ENCODE results near the gene PCGF3.

DNA sequence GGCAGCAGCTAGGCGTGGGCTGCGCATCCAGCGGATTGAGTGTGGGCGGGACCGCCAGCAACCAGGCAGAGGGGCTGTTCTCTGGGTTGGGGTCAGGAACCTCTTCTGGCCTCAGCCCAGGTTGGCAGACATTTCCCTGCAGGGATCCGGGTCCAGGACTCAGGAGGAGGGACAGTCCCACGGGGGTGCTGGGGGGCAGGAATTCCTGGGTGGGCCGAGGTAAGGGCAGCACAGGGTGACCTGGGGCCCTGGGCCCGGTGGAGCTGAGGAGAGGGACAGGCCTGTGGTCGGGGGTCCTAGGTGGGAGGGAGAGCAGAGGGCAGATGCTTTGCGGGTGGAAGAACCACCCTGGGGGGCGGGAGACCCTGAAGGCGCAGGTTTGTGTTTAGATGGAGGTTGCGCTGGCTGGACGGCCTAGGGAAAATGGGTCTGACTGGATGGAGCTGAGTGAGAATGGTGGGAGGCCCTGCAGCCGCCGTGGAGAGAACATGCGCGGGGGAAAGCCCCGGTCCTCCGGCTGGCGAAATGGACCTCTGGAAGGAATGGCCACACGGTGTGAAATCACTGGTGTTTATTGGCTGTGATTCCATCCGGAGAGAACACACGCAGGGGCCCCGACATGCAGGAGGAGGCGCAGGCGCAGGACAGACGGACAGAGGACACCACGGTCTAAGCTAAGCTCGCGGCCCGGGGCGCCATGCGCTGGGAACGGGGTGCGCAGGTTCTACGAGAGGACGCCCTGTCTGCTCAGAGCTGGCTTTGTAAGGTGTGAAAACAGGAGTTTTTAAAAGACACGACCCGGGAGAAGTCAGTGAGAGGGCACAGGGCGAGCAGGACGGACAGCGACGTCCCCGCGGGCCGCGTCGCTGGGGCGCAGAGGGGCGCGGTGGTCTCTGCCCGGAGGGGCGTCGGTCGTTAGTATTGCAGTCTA lies 79.0 kb downstream of the PCGF3 start:
- TF ChIP-seq CTCF (IDR thresholded peaks at IDR 0.05; ENCODE audit: low read depth, low read length, missing input control): no peak
- TF ChIP-seq GABPA (IDR thresholded peaks at IDR 0.05 in 1 of 2, conservative IDR thresholded peaks at IDR 0.05 in 1 of 2): no peak
